IMR-90 (cell line): ENCODE results near the gene ARHGEF37. TPM values are rescaled to one million over a fixed set of nuclear protein-coding genes. Genes with fewer than 3 reads are reported as not detected.

Source experiments
- ATAC-seq: fragments of 200-7000 bp; cut with Tn5 transposase; 2 replicates; pipeline ENCODE4 v1.9.1; 2020; ENCODE audit warnings: low read depth, mild to moderate bottlenecking, moderate library complexity
- BruUV-seq: library from RNA; stranded (reverse); fragments of 400-500 nt; replicated peaks from 2 replicates; lab custom pipeline; 2021; lab: Mats Ljungman, UMichigan
- CTCF ChIA-PET: fragments of 300-600 bp; formaldehyde crosslinking; extraction: SDS; loops from one replicate; lab custom pipeline; 2021; ENCODE audit warnings: antibody characterized with exemption; lab: Yijun Ruan, JAX
- POLR2A ChIA-PET: fragments of 300-600 bp; sonication (Branson Sonifier 250); formaldehyde crosslinking; loops from one replicate; lab custom pipeline; 2022; ENCODE audit warnings: antibody characterized with exemption; ENCODE audit not compliant: unreplicated experiment; lab: Charles Lee
- DNase-seq: peaks from one replicate; pipeline ENCODE4 v3.0.0; 2013
- H2AFZ ChIP-seq: replicated peaks from 2 replicates; pipeline ENCODE3; 2013; ENCODE audit warnings: low read length, mild to moderate bottlenecking; ENCODE audit not compliant: poor library complexity
- H2AK5ac ChIP-seq: 2 replicates; pipeline ENCODE4 v1.6.1; 2013; ENCODE audit warnings: low read depth, low read length, inconsistent platforms
- H2AK9ac ChIP-seq: replicated peaks from 2 replicates; pipeline ENCODE3; 2013; ENCODE audit warnings: mild to moderate bottlenecking, low read depth, low read length, moderate library complexity; ENCODE audit not compliant: poor library complexity
- H2BK120ac ChIP-seq: 2 replicates; pipeline ENCODE4 v1.6.1; 2013; ENCODE audit warnings: low read depth, low read length, inconsistent platforms
- H2BK15ac ChIP-seq: 3 replicates; pipeline ENCODE4 v1.6.1; 2013; ENCODE audit warnings: low read depth, low read length, inconsistent platforms
- H2BK20ac ChIP-seq: 2 replicates; pipeline ENCODE4 v1.6.1; 2013; ENCODE audit warnings: low read depth, mild to moderate bottlenecking, inconsistent platforms, low read length, moderate library complexity
- H2BK5ac ChIP-seq: 2 replicates; pipeline ENCODE4 v1.6.1; 2013; ENCODE audit warnings: mild to moderate bottlenecking, low read depth, low read length, inconsistent platforms; ENCODE audit not compliant: poor library complexity, severe bottlenecking
- H3K14ac ChIP-seq: replicated peaks from 2 replicates; pipeline ENCODE4 v1.6.1; 2013; ENCODE audit warnings: low read depth, low read length, inconsistent platforms
- H3K18ac ChIP-seq: 2 replicates; pipeline ENCODE4 v1.6.1; 2013; ENCODE audit warnings: low read depth, low read length, control low read depth
- H3K23ac ChIP-seq: 2 replicates; pipeline ENCODE4 v1.6.1; 2013; ENCODE audit warnings: low read depth, low read length, inconsistent platforms
- H3K27ac ChIP-seq: 2 replicates; pipeline ENCODE4 v1.5.1; 2013; ENCODE audit warnings: mild to moderate bottlenecking, control low read depth, low read length; ENCODE audit not compliant: insufficient read depth
- H3K27me3 ChIP-seq: 2 replicates; pipeline ENCODE4 v1.6.1; 2013; ENCODE audit warnings: low read length; ENCODE audit not compliant: control insufficient read depth, insufficient read depth
- H3K36me3 ChIP-seq: 2 replicates; pipeline ENCODE4 v1.6.1; 2013; ENCODE audit warnings: low read length, mixed read lengths; ENCODE audit not compliant: control insufficient read depth, insufficient read depth
- H3K4ac ChIP-seq: 2 replicates; pipeline ENCODE4 v1.6.1; 2013; ENCODE audit warnings: low read depth, low read length, inconsistent platforms
- H3K4me1 ChIP-seq: 2 replicates; pipeline ENCODE4 v1.6.1; 2013; ENCODE audit warnings: low read length, mixed read lengths; ENCODE audit not compliant: control insufficient read depth, insufficient read depth
- H3K4me2 ChIP-seq: 2 replicates; pipeline ENCODE4 v1.6.1; 2013; ENCODE audit warnings: low read depth, mild to moderate bottlenecking, control low read depth, low read length, moderate library complexity
- H3K4me3 ChIP-seq: 2 replicates; pipeline ENCODE4 v1.5.1; 2013; ENCODE audit warnings: low read depth, mild to moderate bottlenecking, control low read depth, low read length, moderate library complexity; ENCODE audit not compliant: insufficient read depth
- H3K56ac ChIP-seq: 2 replicates; pipeline ENCODE4 v1.6.1; 2013; ENCODE audit warnings: low read length, inconsistent platforms; ENCODE audit not compliant: insufficient read depth; ENCODE audit errors: extremely low read depth
- H3K79me1 ChIP-seq, 2 experiments: 2 replicates each; pipeline ENCODE4 v1.6.1; 2013; ENCODE audit warnings: low read length in 2 of 2, inconsistent platforms in 1 of 2, low read depth in 1 of 2
- H3K9ac ChIP-seq: 2 replicates; pipeline ENCODE4 v1.6.1; 2013; ENCODE audit warnings: low read depth, low read length, control low read depth
- H3K9me1 ChIP-seq: 2 replicates; pipeline ENCODE4 v1.6.1; 2013; ENCODE audit warnings: low read length, inconsistent platforms; ENCODE audit not compliant: insufficient read depth
- H3K9me3 ChIP-seq: 2 replicates; pipeline ENCODE4 v1.6.1; 2013; ENCODE audit warnings: low read length; ENCODE audit not compliant: control insufficient read depth, insufficient read depth
- H4K20me1 ChIP-seq: 2 replicates; pipeline ENCODE4 v1.6.1; 2013; ENCODE audit warnings: low read length, inconsistent platforms; ENCODE audit not compliant: insufficient read depth
- H4K5ac ChIP-seq: 2 replicates; pipeline ENCODE4 v1.6.1; 2013; ENCODE audit warnings: mild to moderate bottlenecking, low read depth, low read length, control low read depth
- H4K8ac ChIP-seq, 2 experiments: 2 replicates each; pipeline ENCODE4 v1.6.1; 2013; ENCODE audit warnings: low read depth in 2 of 2, low read length in 2 of 2, control low read depth in 1 of 2, inconsistent platforms in 1 of 2
- H4K91ac ChIP-seq: 2 replicates; pipeline ENCODE4 v1.6.1; 2013; ENCODE audit warnings: low read depth, low read length, inconsistent platforms; ENCODE audit not compliant: insufficient read depth
- BHLHE40 ChIP-seq: fragments of 150-350 bp; IDR thresholded peaks from 2 replicates; pipeline ENCODE4 v1.6.1; 2016; ENCODE audit warnings: mild to moderate bottlenecking, low read depth, low read length
- FOS ChIP-seq: fragments of 150-350 bp; IDR thresholded peaks from 2 replicates; pipeline ENCODE4 v1.6.1; 2016; ENCODE audit warnings: low read depth, low read length
- MAFK ChIP-seq: IDR thresholded peaks from 2 replicates; pipeline ENCODE4 v1.6.1; 2012; ENCODE audit warnings: low read depth, low read length, improper control_type of control experiment
- NFE2L2 ChIP-seq: fragments of 150-350 bp; IDR thresholded peaks from 2 replicates; pipeline ENCODE4 v1.6.1; 2016; ENCODE audit warnings: low read depth, mild to moderate bottlenecking, low read length
- RAD21 ChIP-seq: IDR thresholded peaks from 2 replicates; pipeline ENCODE4 v1.6.1; 2012; ENCODE audit warnings: low read length, improper control_type of control experiment
- RFX5 ChIP-seq: IDR thresholded peaks from 2 replicates; pipeline ENCODE4 v1.8.0; 2012; ENCODE audit warnings: low read depth, mild to moderate bottlenecking, low read length, moderate library complexity
- dilution Hi-C: fragments of 300-500 bp; cut with HindIII; formaldehyde crosslinking; loops from one replicate; pipeline ENCODE4 v1.14.3; 2018; ENCODE audit warnings: low sequenced_read_pairs; ENCODE audit not compliant: unreplicated experiment
- in situ Hi-C: fragments of 300-500 bp; cut with MboI; formaldehyde crosslinking; loops from 3 replicates; pipeline ENCODE4 v1.14.3; 2019; ENCODE audit warnings: low sequenced_read_pairs, inconsistent platforms, mixed read lengths
- intact Hi-C: fragments of 100-400 bp; cut with micrococcal nuclease; formaldehyde crosslinking; loops from 2 replicates; pipeline ENCODE4 v1.10.0; 2022
- polyA plus RNA-seq, 3 experiments: library from polyadenylated mRNA; depleted of rRNA; stranded (reverse); fragments of >200 nt; gene quantifications; 2 replicates each; pipeline ENCODE4 v1.2.3, GENCODE V29; 2012; ENCODE audit warnings: low replicate concordance in 1 of 3
- total RNA-seq: library from RNA; depleted of rRNA; stranded (reverse); fragments of >200 nt; gene quantifications from 2 replicates; pipeline ENCODE4 v1.2.3, GENCODE V29; 2012

ARHGEF37 gene
- total and polyA plus RNA-seq, 2 of the 4 experiments (the other 2 are of a cell fraction) = 0.39 to 0.54 TPM

DNA sequence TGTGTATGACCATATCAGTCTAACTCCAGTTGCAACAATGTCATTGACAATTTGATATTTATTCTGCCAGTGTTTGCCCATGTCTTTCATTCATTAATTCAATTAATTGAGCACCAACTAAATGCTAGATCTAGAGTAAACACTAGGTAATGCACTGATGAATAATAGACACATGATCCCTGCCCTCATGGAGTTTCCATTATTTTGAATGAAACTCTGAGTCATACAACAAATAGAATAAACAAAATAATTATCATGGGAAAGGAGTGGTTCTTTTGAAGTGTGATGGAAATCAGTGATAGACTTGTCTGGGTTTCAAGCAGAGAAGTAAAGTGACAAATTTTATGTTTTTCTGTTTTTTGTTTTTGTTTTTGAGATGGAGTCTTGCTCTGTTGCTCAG lies 4.6 kb downstream of the ARHGEF37 start:
- DNase-seq (no peak), ATAC-seq (no peak)
- no peak overlapping the region for H4K5ac ChIP-seq
- H3K27ac ChIP-seq = no peak overlapping the region
- no peak overlapping the region for H3K56ac ChIP-seq
- peaks cover 6% of the 10 kb centered on the region for H3K4me1 ChIP-seq
- H3K9ac ChIP-seq = no peak overlapping the region
- ChIA-PET POLR2A (no interaction called here), CTCF (no interaction called here)
- H3K18ac ChIP-seq = no peak overlapping the region
- no peak overlapping the region for H3K4ac ChIP-seq
- BruUV-seq = no TSS peak
- no peak overlapping the region for H2AK9ac ChIP-seq
- no peak overlapping the region for H4K91ac ChIP-seq
- intact Hi-C loops = no loop called here
- no peaks in the 10 kb centered on the region for H3K27me3 ChIP-seq
- no peak overlapping the region for H2AFZ ChIP-seq
- peaks cover under 1% of the 10 kb centered on the region; the same call in 1 of the 2 replicates for H3K9me1 ChIP-seq
- no peak overlapping the region for H2BK15ac ChIP-seq
- no peaks in the 10 kb centered on the region for H3K9me3 ChIP-seq
- no peak overlapping the region for H3K23ac ChIP-seq
- no peaks in the 10 kb centered on the region for H4K20me1 ChIP-seq
- no peak overlapping the region for H2BK5ac ChIP-seq
- dilution Hi-C loops = no loop called here
- H2AK5ac ChIP-seq = no peak overlapping the region
- no peak overlapping the region for H3K14ac ChIP-seq
- in situ Hi-C loops = no loop called here
- H3K79me1 ChIP-seq = no peaks in the 10 kb centered on the region
- no peak overlapping the region for H2BK120ac ChIP-seq
- no peak overlapping the region for H4K8ac ChIP-seq
- no peaks in the 10 kb centered on the region for H3K36me3 ChIP-seq
- no peak for TF ChIP-seq NFE2L2
- no peak for TF ChIP-seq RAD21
- TF ChIP-seq RFX5 = no peak
- no peak for TF ChIP-seq BHLHE40
- no peak for TF ChIP-seq MAFK
- TF ChIP-seq FOS = no peak
- no peak overlapping the region for H2BK20ac ChIP-seq
- H3K4me3 ChIP-seq = no peak overlapping the region
- no peak overlapping the region for H3K4me2 ChIP-seq
